IPS DF 6.9 (cell line): Measurements from ENCODE around the gene METRN.

Experiments used
- DNase-seq: peaks from one replicate; pipeline ENCODE4 v3.0.0-alpha.2; 2013; ENCODE audit warnings: low read depth, low spot score
- H3K27ac ChIP-seq: one replicate; pipeline ENCODE4 v1.5.1; 2013; ENCODE audit warnings: low read length, control low read depth
- H3K27me3 ChIP-seq: 2 replicates; pipeline ENCODE4 v1.6.1; 2013; ENCODE audit warnings: mild to moderate bottlenecking, low read length; ENCODE audit not compliant: control insufficient read depth, insufficient read depth
- H3K36me3 ChIP-seq: 2 replicates; pipeline ENCODE4 v1.6.1; 2013; ENCODE audit warnings: low read length; ENCODE audit not compliant: control insufficient read depth, insufficient read depth
- H3K4me1 ChIP-seq: 2 replicates; pipeline ENCODE4 v1.6.1; 2013; ENCODE audit warnings: low read length; ENCODE audit not compliant: control insufficient read depth, insufficient read depth
- H3K4me3 ChIP-seq: 2 replicates; pipeline ENCODE4 v1.5.1; 2013; ENCODE audit warnings: mild to moderate bottlenecking, low read length
- H3K9me3 ChIP-seq: 2 replicates; pipeline ENCODE4 v1.6.1; 2013; ENCODE audit warnings: low read length, inconsistent platforms; ENCODE audit not compliant: control insufficient read depth, insufficient read depth
- WGBS: extraction: QIAGEN DNeasy Blood & Tissue Kit; methylation state at CpG from one replicate; pipeline ENCODE4 v1.1.7; 2013; ENCODE audit warnings: mixed read lengths, missing lambda C conversion rate; ENCODE audit not compliant: insufficient read length, insufficient coverage; 5-methylcytosine and 5-hydroxymethylcytosine counted together

METRN gene

GRCh38 chr16:733382-734207 lies 18.7 kb downstream of the METRN start:
- no CpG with 5 or more reads among the region's 34 CpGs for WGBS
- no peak for DNase-seq
- peaks cover 14% of the 10 kb centered on the region; the same call in 1 of the 2 replicates for H3K36me3 ChIP-seq

GRCh38 chr16:734208-734980 lies 19.5 kb downstream of the METRN start:
- no CpG with 5 or more reads among the region's 49 CpGs for WGBS
- H3K4me1 ChIP-seq: no peaks in the 10 kb centered on the region; the same call in 1 of the 2 replicates
- no peaks in the 10 kb centered on the region for H3K27me3 ChIP-seq
- DNase-seq: no peak
- peaks cover 14% of the 10 kb centered on the region; the same call in 1 of the 2 replicates for H3K36me3 ChIP-seq
- H3K27ac ChIP-seq: no peak overlapping the region
- H3K4me3 ChIP-seq: no peak overlapping the region
- H3K9me3 ChIP-seq: no peaks in the 10 kb centered on the region

More at GRCh38 chr16:733382-734207, 18.7 kb downstream of the METRN start:
- H3K4me3 ChIP-seq: no peak overlapping the region
- no peaks in the 10 kb centered on the region for H3K9me3 ChIP-seq
- H3K4me1 ChIP-seq: no peaks in the 10 kb centered on the region; the same call in 1 of the 2 replicates
- no peak overlapping the region for H3K27ac ChIP-seq
- no peaks in the 10 kb centered on the region for H3K27me3 ChIP-seq

GRCh38 chr16:734981-735881 lies 20.3 kb downstream of the METRN start:
- peaks cover 14% of the 10 kb centered on the region; the same call in 1 of the 2 replicates for H3K36me3 ChIP-seq
- H3K4me3 ChIP-seq: no peak overlapping the region
- H3K9me3 ChIP-seq: no peaks in the 10 kb centered on the region
- no peaks in the 10 kb centered on the region for H3K27me3 ChIP-seq
- no peak overlapping the region for H3K27ac ChIP-seq
- no peaks in the 10 kb centered on the region; the same call in 1 of the 2 replicates for H3K4me1 ChIP-seq
- WGBS: no CpG with 5 or more reads among the region's 25 CpGs
- no peak for DNase-seq

- Histone ChIP-seq H3K4me3 (no peak overlapping the region), H3K27me3 (no peaks in the 10 kb centered on the region), H3K9me3 (no peaks in the 10 kb centered on the region), H3K4me1 (no peaks in the 10 kb centered on the region), H3K27ac (no peak overlapping the region), H3K36me3 (peaks cover 14% of the 10 kb centered on the region; the same call in 1 of the 2 replicates)
- WGBS: no CpG with 5 or more reads among the region's 13 CpGs
- DNase-seq: no peak
These were observed 21.1 kb downstream of the METRN start for GRCh38 chr16:735982-736453.

GRCh38 chr16:736936-737481 lies 22.1 kb downstream of the METRN start:
- Histone ChIP-seq H3K4me1 (no peaks in the 10 kb centered on the region), H3K4me3 (no peak overlapping the region), H3K27ac (no peak overlapping the region), H3K27me3 (no peaks in the 10 kb centered on the region), H3K36me3 (peaks cover 14% of the 10 kb centered on the region; the same call in 1 of the 2 replicates), H3K9me3 (no peaks in the 10 kb centered on the region)
- no peak for DNase-seq
- WGBS: no CpG with 5 or more reads among the region's 29 CpGs

GRCh38 chr16:739560-740458 lies 24.9 kb downstream of the METRN start:
- Histone ChIP-seq H3K27me3 (no peaks in the 10 kb centered on the region), H3K36me3 (peaks cover 7% of the 10 kb centered on the region; the same call in 1 of the 2 replicates), H3K27ac (no peak overlapping the region), H3K9me3 (no peaks in the 10 kb centered on the region), H3K4me3 (peak overlapping the region; percentile 75; the same call in 1 of the 2 replicates), H3K4me1 (no peaks in the 10 kb centered on the region)
- no CpG with 5 or more reads among the region's 38 CpGs for WGBS
- no peak for DNase-seq

GRCh38 chr16:740459-740763 lies 25.5 kb downstream of the METRN start:
- Histone ChIP-seq H3K36me3 (0 out of 2 replicates have a peak, but pooled peaks cover 4% of the 10 kb centered on the region), H3K27me3 (no peaks in the 10 kb centered on the region), H3K27ac (no peak overlapping the region), H3K4me3 (peak overlapping the region; percentile 75), H3K9me3 (no peaks in the 10 kb centered on the region), H3K4me1 (no peaks in the 10 kb centered on the region)
- no CpG with 5 or more reads among the region's 22 CpGs for WGBS
- no peak for DNase-seq

GRCh38 chr16:740764-741505 lies 26.0 kb downstream of the METRN start, which contains the start of gene CIAO3:
TSS of gene CIAO3 (minus strand) at chr16:740997. CDS start at chr16:740985, 12 bp downstream.
- Histone ChIP-seq H3K27me3 (no peaks in the 10 kb centered on the region), H3K36me3 (0 out of 2 replicates have a peak, but pooled peaks cover 2% of the 10 kb centered on the region), H3K4me1 (no peaks in the 10 kb centered on the region), H3K27ac (no peak within 1 kb of the TSS), H3K9me3 (no peaks in the 10 kb centered on the region), H3K4me3 (peak within 1 kb of the TSS; percentile 75)
- WGBS: no CpG with 5 or more reads among the region's 79 CpGs
- DNase-seq: no peak
